NCI-H128 (cell line): ENCODE results near the gene RNF169.
"Not testable (repeated sequence)": the region's sequence is repeated elsewhere in the genome, so short reads cannot be mapped to it uniquely, and the experiment has no call there.

Experiments used
- DNase-seq: peaks from one replicate; lab custom pipeline; 2025; ENCODE audit not compliant: unreplicated experiment; lab: John Stamatoyannopoulos, UW

Gene RNF169

GRCh38 chr11:74766905-74767304 is 18.3 kb downstream of the RNF169 start:
- no peak for DNase-seq

DNA sequence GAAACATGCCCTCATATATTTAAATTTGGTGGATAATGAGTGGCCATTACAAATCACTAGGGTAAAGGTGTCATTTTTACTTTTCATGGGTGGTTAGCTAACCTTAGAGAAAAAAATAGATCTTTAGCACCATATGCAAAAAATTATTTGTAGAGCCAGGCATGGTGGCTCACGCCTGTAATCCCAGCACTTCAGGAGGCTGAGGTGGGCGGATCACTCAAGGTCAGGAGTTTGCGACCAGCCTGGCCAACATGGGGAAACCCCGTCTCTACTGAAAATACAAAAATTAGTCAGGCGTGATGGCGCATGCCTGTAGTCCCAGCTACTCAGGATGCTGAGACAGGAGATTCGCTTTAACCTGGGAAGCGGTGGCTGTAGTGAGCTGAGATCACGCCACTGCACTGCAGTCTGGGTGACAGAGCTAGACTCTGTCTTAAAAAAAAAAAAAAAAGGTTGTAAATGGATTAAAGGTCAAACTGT is 19.6 kb downstream of the RNF169 start:
- DNase-seq = not testable (repeated sequence)

- no peak for DNase-seq
These were observed 20.5 kb downstream of the RNF169 start for GRCh38 chr11:74769055-74769707.

GRCh38 chr11:74770456-74770855 is 21.8 kb downstream of the RNF169 start:
- DNase-seq = no peak

DNA sequence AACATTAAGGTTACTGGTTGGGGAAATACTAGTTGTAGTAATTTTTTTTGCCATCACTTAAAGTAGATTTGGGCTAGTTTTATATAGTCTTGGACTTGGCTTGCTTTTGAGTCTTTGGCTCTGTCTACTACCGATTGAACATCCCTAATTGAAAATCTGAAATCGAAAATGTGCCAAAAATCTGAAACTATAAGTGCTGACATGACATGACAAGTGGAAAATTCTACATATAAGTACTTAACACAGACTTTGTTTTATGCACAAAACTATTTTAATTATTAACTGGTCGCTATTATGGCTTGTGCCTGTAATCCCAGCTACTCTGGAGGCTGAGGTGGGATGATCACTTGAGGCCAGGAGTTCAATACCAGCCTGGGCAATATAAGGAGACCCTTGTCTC is 22.5 kb downstream of the RNF169 start:
- no peak for DNase-seq

DNA sequence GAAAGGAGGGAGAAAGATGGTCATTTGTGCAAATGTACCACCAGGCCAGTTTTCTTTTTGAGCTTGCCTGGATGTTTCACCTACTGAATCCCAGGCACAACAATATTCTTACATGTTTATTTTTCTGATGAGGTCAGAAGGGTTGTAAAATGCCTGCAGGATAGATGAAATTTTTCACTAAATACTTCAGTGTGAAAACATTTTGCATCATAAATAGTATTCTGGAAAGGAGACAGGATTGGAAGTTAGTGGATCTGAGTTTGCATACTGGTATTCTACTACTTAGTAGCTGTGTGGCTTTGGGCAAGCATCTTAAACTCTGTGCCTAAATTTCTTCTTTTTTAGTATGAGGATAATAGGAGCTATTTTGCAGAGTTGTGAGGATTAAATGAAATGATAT is 24.8 kb downstream of the RNF169 start:
- no peak for DNase-seq

DNA sequence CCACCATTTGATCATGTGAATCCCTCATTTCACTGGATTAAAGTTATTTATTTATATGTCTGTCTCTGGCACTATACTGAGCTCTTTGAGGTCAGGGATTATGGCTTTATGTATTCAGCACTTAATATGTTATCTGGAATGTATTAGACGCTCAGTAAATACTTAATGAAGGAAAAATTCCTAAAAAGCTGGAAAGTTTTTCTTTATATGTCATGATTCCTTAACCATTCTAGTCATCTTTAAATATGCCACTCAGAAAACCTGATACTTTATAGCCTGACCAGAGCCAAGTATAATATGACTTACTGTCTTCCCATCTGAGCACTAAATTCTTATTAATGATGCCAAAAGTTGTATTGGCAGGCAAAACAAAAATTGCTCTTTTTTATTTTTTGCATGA is 27.1 kb downstream of the RNF169 start:
- no peak for DNase-seq

- no peak for DNase-seq
These were observed 27.9 kb downstream of the RNF169 start for GRCh38 chr11:74776546-74776945.

DNA sequence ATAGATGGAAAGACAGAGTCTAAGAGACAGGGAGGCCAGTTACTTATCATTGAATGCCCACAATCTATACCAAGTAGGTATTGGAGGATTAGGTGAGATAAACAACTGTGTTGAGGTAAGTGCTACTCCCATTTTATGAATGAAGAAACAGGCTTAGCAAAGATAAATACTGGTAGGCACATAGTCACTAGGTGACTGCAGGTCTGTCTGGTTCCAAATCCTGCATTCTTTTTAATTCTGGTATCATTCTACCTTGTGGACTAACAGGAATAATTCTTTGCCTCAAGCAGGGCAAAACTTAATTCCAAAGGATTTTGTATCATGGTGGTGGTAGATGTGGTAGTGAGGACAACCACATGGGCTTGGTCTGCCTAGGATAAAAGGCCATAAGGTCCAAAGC is 28.4 kb downstream of the RNF169 start:
- no peak for DNase-seq

DNA sequence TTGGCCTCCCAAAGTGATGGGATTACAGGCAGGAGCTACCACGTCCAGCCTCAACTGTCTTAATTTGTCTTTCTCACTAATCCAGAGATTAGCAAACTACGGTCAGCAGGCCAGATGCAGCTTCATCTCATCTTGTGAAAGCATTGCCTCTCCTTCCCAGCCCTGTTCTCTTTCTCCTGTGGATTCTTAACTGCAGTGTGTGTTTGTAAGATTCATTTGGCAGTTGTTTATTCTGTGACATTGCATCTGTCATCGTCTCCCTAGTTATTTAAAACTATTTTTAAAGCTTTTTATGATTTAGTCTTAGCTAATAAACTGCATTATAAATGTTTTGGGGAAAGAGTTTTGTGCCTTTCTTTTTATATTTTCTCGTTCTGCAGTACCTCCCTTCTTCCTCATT is 29.2 kb downstream of the RNF169 start:
- no peak for DNase-seq

GRCh38 chr11:74778581-74778980 is 29.9 kb downstream of the RNF169 start:
- DNase-seq = no peak

- DNase-seq = no peak
These were observed 31.8 kb downstream of the RNF169 start for GRCh38 chr11:74780248-74781005.

GRCh38 chr11:74783241-74783871 is 34.7 kb downstream of the RNF169 start:
- DNase-seq = no peak

- no peak for DNase-seq
These were observed 35.6 kb downstream of the RNF169 start for GRCh38 chr11:74784234-74784633.

- DNase-seq = no peak
These were observed 36.1 kb downstream of the RNF169 start for GRCh38 chr11:74784726-74785125.

- no peak for DNase-seq
These were observed 37.9 kb downstream of the RNF169 start for GRCh38 chr11:74786574-74786973.

DNA sequence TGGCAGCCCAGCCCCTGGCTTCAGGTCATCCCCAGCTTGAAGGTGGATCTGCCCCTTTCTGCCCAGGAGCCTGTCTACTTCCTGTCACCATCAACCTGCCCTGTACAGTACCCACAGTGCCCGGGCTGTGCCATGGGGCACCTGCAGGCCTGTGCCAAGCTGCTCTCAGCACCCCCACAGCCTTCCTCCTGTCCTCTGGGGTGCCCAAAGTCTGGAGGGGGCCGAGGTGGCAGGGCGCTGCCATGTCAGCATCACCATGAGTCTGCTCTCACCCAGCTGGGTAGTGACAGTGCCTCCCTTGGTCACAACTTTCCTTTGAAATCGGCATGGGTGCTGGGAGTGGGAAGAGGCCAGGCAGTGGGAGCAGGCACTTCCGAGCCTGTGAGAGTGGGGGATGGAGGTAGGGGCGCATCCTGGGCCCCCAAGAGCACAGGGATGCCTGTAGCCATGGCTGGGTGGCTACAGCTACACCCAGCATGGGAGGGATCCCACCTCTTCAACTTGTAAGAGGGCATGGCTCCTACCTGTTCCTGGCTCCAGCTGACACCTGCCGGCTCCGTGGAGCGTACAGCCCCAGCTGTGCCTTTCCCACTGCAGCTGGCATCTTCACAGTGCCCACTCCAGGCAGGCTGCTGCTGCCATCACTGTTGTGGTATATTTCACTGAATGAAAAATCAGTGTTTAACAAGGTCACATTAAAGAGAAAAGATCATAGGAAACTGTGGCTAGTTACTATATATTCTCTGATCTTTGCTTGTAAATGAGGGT is 42.9 kb downstream of the RNF169 start:
- DNase-seq = no peak

DNA sequence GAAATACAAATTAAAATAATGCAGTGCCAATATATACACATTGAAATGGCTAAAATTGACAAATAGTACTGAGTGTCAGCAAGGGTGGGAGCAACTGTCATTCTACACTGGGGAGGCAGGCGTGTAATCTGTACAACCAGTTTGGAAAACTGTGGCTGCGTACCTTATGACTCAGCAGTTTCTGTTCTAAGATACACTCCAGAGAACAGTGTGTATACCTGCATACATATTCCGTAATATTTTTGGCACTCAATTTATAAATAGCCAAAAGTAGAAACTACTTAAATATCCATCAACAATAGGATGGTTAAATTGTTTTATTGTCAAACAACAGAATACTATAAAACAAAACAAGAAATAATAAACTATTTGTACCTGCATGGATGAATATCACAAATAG is 57.6 kb downstream of the RNF169 start:
- DNase-seq = no peak

- DNase-seq = no peak
These were observed 61.2 kb downstream of the RNF169 start for GRCh38 chr11:74809801-74810200.

DNA sequence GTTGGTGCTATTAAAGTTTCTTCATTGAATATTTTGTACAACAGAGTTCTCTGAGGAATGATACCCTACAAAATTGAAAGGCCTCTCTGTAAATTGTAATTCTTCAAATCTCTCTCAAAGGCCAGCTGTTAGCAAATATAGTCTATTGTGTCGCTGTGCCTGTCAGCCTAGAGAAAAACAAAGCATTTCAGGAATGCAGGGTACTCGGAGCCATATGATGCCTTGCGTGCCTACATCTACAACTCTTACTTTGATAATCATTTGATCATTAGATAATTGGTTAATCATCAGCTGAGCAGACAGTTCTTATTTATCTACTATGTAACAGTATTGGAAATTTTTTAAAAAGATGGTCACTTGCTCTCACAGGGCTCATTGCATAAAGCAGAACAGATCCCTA is 67.3 kb downstream of the RNF169 start:
- DNase-seq = no peak

DNA sequence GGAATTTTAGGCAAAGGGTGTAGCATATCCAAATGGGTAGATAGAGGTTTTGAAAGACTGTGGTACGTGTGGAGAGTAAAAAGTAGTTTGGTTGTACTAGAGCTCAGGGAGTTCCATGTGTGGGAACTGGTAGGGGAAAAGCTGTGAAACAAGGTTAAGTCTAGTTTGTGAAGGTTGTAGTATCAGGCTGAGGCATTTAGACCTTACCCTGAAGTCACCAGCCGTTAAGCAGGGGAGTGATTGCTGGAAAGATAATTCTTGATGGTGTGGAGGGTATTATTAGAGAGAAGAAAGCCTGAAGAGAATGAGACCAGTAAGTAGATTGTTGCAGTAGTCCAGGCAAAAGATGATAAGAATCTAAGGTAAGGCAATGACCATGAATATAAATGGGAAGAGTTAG is 68.0 kb downstream of the RNF169 start:
- DNase-seq = no peak
